ENCODE measurements around the gene MED8.

- TF ChIP-seq TBP (IDR thresholded peaks at IDR 0.05; ENCODE audit: low read depth, low read length) = no peak
- no peak for TF ChIP-seq SP1 (IDR thresholded peaks at IDR 0.05; ENCODE audit: low read depth, low read length)
- no peak for TF ChIP-seq USF2 (IDR thresholded peaks at IDR 0.05; ENCODE audit: low read length)
- no peak for TF ChIP-seq CTCF (IDR thresholded peaks at IDR 0.05; ENCODE audit: control extremely low read depth in 1 of 3, insufficient read depth in 1 of 3, low read depth in 1 of 3, low read length in 3 of 3)
- TF ChIP-seq EGR1 (IDR thresholded peaks at IDR 0.05; ENCODE audit: borderline replicate concordance, low read depth, low read length) = no peak
Observed at GRCh38 chr1:43365678-43366077, 23.9 kb downstream of the MED8 start.

Measured in H1 (cell line).